Activated T-cell treated with anti-CD3 and anti-CD28 coated beads for 24 hours (primary cell): ENCODE data around the gene A1BG.

Source experiments
- DNase-seq: peaks from one replicate; pipeline ENCODE4 v3.0.0-alpha.2; 2020; ENCODE audit warnings: low read depth

A1BG gene

GRCh38 chr19:58352760-58353671, at the start of gene A1BG:
Gene A1BG (minus strand): TSS chr19:58353492. CDS start chr19:58353437, 55 bp downstream.
- no peak for DNase-seq

DNA sequence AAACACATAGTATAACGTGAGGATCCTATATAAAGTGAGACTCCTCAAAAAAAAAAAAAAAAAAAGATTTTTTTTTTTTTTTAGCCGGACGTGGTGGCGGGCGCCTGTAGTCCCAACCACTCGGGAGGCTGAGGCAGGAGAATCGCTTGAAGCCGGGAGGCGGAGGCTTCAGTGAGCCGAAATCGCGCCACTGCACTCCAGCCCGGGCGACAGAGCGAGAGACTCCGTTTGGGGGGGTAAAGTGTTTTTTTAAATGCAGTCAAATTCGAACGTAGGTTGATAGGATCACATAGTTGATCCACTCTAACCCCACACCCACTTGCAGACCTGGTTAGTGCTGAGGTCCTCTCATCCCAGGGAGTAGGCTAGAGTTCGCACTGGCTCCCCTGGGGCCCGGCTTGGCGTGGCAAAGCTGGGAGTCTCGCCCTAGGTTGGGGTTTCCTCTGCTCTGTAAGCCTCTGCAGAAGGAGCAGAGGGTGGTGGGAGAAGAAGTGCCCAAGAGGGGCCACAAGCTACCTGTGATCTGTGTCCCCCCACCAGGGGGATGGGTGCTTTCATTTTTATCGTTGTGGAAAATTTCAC, 48.6 kb upstream of the A1BG start:
- no peak for DNase-seq

DNA sequence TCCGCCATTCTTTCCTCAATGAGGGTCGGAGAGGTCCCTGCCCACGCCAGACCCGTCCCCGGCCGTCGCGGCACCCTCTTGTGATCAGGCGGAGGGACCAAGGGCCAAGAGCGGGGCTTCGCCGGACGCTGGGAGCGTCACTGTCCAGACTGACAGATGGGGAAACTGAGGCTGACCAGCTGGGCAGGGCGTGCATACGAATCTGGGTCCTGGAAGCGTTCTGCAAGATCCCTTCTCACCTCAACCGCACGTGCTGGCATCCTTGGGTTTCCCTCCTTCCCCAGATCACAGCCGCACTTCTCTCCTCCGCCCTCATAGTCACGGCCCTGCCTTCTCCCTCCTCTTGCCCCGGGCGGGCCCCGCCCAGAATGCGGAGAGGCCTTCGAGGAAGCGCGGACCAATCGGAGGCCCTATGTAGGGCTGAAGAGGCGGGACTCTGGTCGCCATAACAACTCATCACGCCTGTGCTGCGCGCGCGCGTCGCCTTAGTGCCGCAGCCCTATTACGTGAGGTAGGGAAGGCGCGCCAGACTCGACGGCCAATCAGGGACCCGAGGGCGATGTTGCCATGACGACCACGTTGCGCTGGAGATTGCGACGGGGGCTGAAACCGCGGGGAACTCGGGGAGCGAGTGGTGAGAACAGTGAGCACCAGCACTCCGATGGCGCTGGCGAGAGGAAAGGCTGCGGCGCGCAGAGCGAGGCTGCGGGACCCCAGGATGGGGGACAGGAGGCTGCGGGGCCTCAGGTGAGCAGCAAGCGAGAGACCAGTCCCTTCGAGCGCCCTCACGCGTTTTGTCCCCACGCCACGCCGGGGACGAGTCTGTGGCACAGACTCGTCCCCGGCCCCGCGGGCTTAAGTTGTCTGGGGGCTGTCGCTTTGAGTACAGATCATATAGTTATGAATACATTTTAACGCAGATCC, 47.9 kb upstream of the A1BG start:
- peak; percentile 99 for DNase-seq

DNA sequence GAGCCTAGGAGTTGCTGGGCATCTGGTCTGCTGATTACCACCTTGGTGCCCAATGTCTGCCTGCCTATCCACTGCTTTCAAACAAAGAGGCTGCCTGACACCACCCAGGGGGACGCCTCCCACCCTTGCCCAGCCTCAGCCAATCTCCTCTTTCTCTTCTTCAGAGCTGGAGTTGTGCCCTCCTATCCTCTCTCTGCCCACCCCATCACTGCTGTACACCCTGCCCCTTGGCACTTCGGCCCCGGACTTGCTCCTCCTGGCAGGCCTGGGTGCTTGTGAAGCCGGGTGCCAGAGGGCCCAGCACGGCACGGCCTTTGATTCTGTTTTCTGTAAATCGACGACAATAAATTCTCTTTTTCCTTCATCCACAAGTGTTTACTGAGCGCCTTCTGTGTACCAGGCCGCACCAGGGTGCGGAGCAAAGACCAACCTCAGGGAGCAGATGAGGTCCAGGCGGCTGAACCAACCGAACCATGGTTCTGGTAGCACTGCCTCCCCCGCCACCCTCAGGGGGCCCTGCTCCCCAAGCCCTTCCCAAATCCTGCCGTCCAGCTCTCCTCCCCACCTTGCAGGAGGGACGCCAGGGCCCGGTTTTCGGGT, 47.1 kb upstream of the A1BG start:
- DNase-seq, result no peak

GRCh38 chr19:58399903-58400302, 46.6 kb upstream of the A1BG start:
- DNase-seq, result no peak

DNA sequence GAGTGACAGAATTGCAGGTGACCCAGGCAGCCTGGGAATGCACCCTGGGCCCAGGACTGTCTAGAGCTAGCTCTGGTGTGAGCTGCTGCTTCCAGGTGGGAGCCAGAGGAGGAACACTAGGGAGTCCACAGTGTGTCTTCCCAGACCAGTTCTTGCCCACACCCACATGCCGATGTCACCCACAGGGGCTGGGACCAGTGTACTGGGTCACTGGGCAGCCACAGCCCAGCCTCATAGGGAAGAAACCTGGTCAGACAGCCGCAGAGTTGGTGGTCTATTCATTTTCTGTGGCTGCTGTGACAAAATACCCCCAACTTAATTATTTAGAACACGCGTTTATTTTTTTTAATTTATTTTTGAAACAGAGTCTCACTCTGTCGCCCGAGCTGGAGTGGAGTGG, 45.3 kb upstream of the A1BG start:
- no peak for DNase-seq

- no peak for DNase-seq
Measured at GRCh38 chr19:58398087-58398486, 44.8 kb upstream of the A1BG start.

- no peak for DNase-seq
Measured at GRCh38 chr19:58397533-58398037, 44.3 kb upstream of the A1BG start.

DNA sequence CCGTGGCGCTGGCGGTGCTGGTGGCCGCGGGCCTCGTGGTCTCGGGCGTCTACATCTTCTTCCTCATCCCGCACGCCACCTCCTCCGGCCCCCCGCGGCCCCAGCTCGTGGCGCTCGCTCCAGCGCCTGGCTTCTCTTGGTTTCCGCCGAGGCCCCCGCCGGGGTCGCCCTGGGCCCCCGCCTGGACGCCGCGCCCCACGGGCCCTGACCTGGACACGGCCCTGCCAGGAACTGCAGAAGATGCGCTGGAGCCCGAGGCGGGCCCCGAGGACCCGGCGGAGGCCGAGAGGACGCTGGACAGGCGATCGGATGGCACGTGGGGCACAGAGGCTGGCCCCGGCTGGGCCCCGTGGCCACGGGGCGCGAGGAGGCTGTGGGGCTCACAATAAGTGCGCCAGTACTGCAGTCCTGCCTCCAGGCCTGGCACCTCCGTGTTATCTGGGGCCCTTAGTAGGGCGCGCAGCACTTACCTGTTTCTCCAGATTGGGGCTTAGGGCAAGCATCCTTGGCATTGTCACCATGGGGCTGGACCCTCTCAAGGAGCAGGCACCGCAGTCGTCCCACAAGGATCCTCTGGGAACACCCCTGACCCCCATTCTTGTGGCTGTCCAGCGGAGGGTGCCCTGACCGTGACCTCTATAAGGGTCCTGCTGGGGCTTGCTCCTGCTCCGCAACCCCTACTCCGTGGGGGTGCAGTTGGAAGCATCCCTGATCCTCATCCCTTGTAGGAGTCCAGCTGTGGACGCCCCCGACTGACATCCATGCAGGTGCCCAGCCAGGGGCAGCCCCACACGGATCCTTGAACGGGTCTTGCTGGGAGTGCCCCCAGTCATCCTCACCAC, 43.6 kb upstream of the A1BG start:
- no peak for DNase-seq

DNA sequence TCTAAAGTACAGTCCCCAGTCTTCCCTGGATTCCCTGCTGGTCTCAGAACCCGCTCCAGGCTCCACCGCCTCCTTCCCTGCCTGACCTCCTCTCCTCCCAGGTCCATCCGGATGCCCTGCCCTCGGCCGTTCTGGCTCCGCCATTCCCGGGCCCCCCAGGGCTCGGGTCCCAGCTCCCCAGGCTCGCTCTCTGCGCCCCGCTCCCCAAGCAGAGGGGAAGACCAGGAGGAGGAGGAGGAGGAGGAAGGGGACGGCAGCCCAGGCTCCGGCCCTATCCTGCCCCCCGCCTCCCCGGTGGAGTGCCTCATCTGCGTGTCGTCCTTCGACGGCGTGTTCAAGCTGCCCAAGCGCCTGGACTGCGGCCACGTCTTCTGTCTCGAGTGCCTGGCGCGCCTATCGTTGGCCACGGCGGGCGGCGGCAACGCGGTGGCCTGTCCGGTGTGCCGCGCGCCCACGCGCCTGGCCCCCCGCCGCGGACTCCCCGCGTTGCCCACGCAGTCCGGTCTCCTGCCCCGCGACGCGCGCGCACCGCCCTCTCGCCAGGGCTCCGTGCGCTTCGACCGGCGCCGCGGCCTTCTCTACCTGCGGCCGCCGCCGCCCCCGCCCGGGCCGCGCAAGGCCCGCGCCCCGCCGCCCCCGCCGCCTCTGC, 42.8 kb upstream of the A1BG start:
- peak; percentile 16 for DNase-seq

DNA sequence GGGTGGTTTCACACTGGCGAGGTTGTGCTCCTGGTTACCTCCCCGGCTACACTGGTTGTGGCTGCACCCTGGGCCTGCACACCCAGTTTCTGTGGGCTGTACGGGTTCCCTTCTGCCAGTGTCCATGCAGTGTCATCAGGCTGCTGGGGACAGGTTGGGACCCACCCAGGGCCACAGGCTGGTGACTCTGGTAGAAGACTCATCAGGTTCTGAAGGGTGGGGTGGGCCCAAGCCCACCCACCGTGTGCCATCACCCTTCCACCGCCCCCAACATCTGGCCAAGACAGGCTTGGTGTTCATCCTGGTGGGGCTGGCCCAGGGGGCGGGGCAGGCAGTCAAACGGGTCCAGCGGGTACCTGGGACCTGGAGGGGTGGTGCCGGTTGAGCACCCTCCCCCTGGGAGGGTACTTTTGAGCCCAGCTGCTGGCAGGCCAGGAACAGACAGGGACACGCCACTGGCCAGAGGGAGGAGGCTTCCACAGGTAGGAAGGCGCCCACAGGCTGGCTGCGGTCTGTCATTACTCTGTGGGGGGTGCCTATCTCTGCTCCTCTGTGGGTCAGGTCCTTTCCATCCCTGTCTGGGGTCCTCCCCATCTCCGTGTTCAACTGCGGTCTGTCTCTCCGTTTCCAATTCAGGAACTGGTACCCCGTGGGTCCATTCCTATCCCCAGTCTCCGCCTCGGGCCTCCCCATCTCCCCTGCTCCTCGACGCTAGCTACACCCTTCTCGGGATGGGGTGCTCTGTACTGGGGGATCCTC, 42.1 kb upstream of the A1BG start, which contains the start of gene RNF225:
TSS of gene RNF225 (plus strand) at position 437 of the 759 bp plus-strand sequence. CDS start 434 bp downstream, outside the sequence.
- DNase-seq, result peak; percentile 23

GRCh38 chr19:58394821-58395219, 41.5 kb upstream of the A1BG start:
- DNase-seq, result no peak

- DNase-seq, result no peak
Measured at GRCh38 chr19:58393725-58394033, 40.4 kb upstream of the A1BG start.

- DNase-seq, result no peak
Measured at GRCh38 chr19:58392945-58393724, 39.8 kb upstream of the A1BG start.

- no peak for DNase-seq
Measured at GRCh38 chr19:58388175-58388526, 34.9 kb upstream of the A1BG start.

GRCh38 chr19:58387338-58388174, 34.3 kb upstream of the A1BG start:
- DNase-seq, result no peak

- peak; percentile 93 for DNase-seq
Measured at GRCh38 chr19:58386576-58387337, 33.5 kb upstream of the A1BG start, which contains the start of gene RPS5. Gene RPS5 (plus strand): TSS chr19:58387269. CDS start chr19:58388138, 869 bp downstream.
